A549 (cell line): Measurements from ENCODE around the gene TMEM190. TPM values are rescaled to one million over a fixed set of nuclear protein-coding genes. Genes with fewer than 3 reads are reported as not detected.
"Not testable (repeated sequence)": the region's sequence is repeated elsewhere in the genome, so short reads cannot be mapped to it uniquely, and the experiment has no call there.

Experiments used
- ATAC-seq, 2 experiments: fragments of 200-7000 bp in 1 of 2; fragments of >200 bp in 1 of 2; cut with Nextera tagmentation in 1 of 2; cut with Tn5 transposase in 1 of 2; 3 replicates each; pipeline versions ENCODE4 v1.8.0 to v1.9.1; 2018 to 2020; ENCODE audit warnings: mild to moderate bottlenecking in 1 of 2, moderate library complexity in 1 of 2
- CTCF ChIA-PET: fragments of 300-600 bp; sonication (Branson Sonifier 250); formaldehyde crosslinking; extraction: SDS; loops from one replicate; lab custom pipeline; 2021; ENCODE audit warnings: antibody characterized with exemption, inconsistent platforms; lab: Yijun Ruan, JAX
- POLR2A ChIA-PET: fragments of 350-600 bp; formaldehyde crosslinking; extraction: SDS; loops from one replicate; lab custom pipeline; 2021; ENCODE audit warnings: antibody characterized with exemption, inconsistent platforms; lab: Yijun Ruan, JAX
- DNase-seq, 2 experiments: peaks; one replicate each; pipeline versions ENCODE4 v3.0.0 to v3.0.0-alpha.2; 2011 to 2016; ENCODE audit warnings: low read depth in 1 of 2, low spot score in 1 of 2
- FAIRE-seq: peaks from 2 replicates; lab custom pipeline; 2011; peaks lifted over from hg19 to GRCh38; lab: Jason Lieb, UNC
- H3K27ac ChIP-seq, 2 experiments: fragments of >200 bp; sonication (Bioruptor Twin); formaldehyde crosslinking; 3 replicates each; pipeline ENCODE4 v1.5.1; 2016 to 2017
- H3K4me1 ChIP-seq: fragments of >200 bp; sonication (Bioruptor Twin); formaldehyde crosslinking; 3 replicates; pipeline ENCODE4 v1.6.1; 2016
- H3K4me2 ChIP-seq: fragments of >200 bp; sonication (Bioruptor Twin); formaldehyde crosslinking; 3 replicates; pipeline ENCODE4 v1.6.1; 2016
- H3K4me3 ChIP-seq: fragments of >200 bp; sonication (Bioruptor Twin); formaldehyde crosslinking; 3 replicates; pipeline ENCODE4 v1.5.1; 2016
- H3K9me3 ChIP-seq: fragments of >200 bp; sonication (Bioruptor Twin); formaldehyde crosslinking; 3 replicates; pipeline ENCODE4 v1.6.1; 2016
- BCL3 ChIP-seq: fragments of >200 bp; sonication (Bioruptor Twin); formaldehyde crosslinking; IDR thresholded peaks from 3 replicates; pipeline ENCODE4 v1.6.1; 2016
- EHF ChIP-seq: fragments of 250-450 bp; sonication (Bioruptor Pico); IDR thresholded peaks from 2 replicates; pipeline ENCODE4 v1.5.0; 2020; ENCODE audit warnings: mild to moderate bottlenecking
- EHMT2 ChIP-seq: fragments of 200-600 bp; sonication (generic); IDR thresholded peaks from 2 replicates; pipeline ENCODE4 v1.6.1; 2016; ENCODE audit warnings: antibody characterized with exemption, low read depth, mild to moderate bottlenecking, moderate library complexity
- FOSL2 ChIP-seq, 2 experiments: fragments of 450-650 bp in 1 of 2; fragments of >200 bp in 1 of 2; sonication (Bioruptor Twin) in 1 of 2; formaldehyde crosslinking; IDR thresholded peaks; 2 replicates each; pipeline versions ENCODE4 v1.5.0 to v1.6.1; 2016 to 2020; ENCODE audit warnings: mild to moderate bottlenecking in 1 of 2, moderate library complexity in 1 of 2
- GATA3 ChIP-seq: IDR thresholded peaks from 2 replicates; pipeline ENCODE4 v1.6.1; 2012; ENCODE audit warnings: borderline replicate concordance
- HOXA7 ChIP-seq: fragments of 250-450 bp; sonication (Bioruptor Pico); IDR thresholded peaks from 2 replicates; pipeline ENCODE4 v1.5.0; 2020; ENCODE audit warnings: mild to moderate bottlenecking, moderate library complexity
- JUN ChIP-seq, 2 experiments: fragments of >200 bp; sonication (Bioruptor Twin); formaldehyde crosslinking; IDR thresholded peaks; 2 replicates in 1 of 2; 3 replicates in 1 of 2; pipeline ENCODE4 v1.6.1; 2016 to 2017
- MAFK ChIP-seq: fragments of 450-650 bp; IDR thresholded peaks from 2 replicates; pipeline ENCODE4 v1.6.1; 2014; ENCODE audit not compliant: partially characterized antibody
- NPAS2 ChIP-seq: fragments of 250-450 bp; sonication (Bioruptor Pico); IDR thresholded peaks from 2 replicates; pipeline ENCODE4 v1.8.0; 2022; ENCODE audit warnings: mild to moderate bottlenecking, moderate library complexity, borderline replicate concordance
- PHF8 ChIP-seq: fragments of 200-600 bp; sonication (generic); IDR thresholded peaks from 2 replicates; pipeline ENCODE4 v1.6.1; 2016; ENCODE audit warnings: low read depth, mild to moderate bottlenecking, antibody characterized with exemption, moderate library complexity, borderline replicate concordance
- POLR2A ChIP-seq: IDR thresholded peaks from 2 replicates; pipeline ENCODE4 v1.6.1; 2012; ENCODE audit warnings: mild to moderate bottlenecking, low read length
- TP53 ChIP-seq: fragments of 250-450 bp; sonication (Bioruptor Pico); IDR thresholded peaks from 2 replicates; pipeline ENCODE4 v1.5.0; 2021; ENCODE audit warnings: mild to moderate bottlenecking, moderate library complexity
- ZC3H11A ChIP-seq: fragments of 450-650 bp; IDR thresholded peaks from 2 replicates; pipeline ENCODE4 v1.6.1; 2014; ENCODE audit warnings: antibody characterized with exemption, mild to moderate bottlenecking
- ZSCAN20 ChIP-seq: fragments of 250-450 bp; sonication (Bioruptor Pico); IDR thresholded peaks from 2 replicates; pipeline ENCODE4 v1.8.0; 2022; ENCODE audit warnings: mild to moderate bottlenecking, moderate library complexity
- WGBS: methylation state at CpG from one replicate; pipeline ENCODE4 v1.1.6; 2017; ENCODE audit errors: missing lambda C conversion rate; 5-methylcytosine and 5-hydroxymethylcytosine counted together
- polyA plus RNA-seq, 4 experiments: library from polyadenylated mRNA; depleted of rRNA in 3 of 4; stranded (reverse); fragments of >200 nt; fragmentation: RNase III in 1 of 4; extraction: RNeasy Plus Mini Kit Qiagen cat#74134 plus additional on column Dnase treatment in 1 of 4; gene quantifications; 2 replicates in 3 of 4; 3 replicates in 1 of 4; pipeline ENCODE4 v1.2.3, GENCODE V29; 2011 to 2017
- TF ChIP-seq, protein P1 (sequence below): IDR thresholded peaks from 2 replicates; pipeline ENCODE4 v1.6.1; 2012
- TF ChIP-seq, protein P2 (sequence below): IDR thresholded peaks from 2 replicates; pipeline ENCODE4 v1.6.1; 2012
- TF ChIP-seq, protein P3 (sequence below): fragments of 200-600 bp; sonication (generic); IDR thresholded peaks from 2 replicates; pipeline ENCODE4 v1.6.1; 2016; ENCODE audit warnings: antibody characterized with exemption, mild to moderate bottlenecking, moderate library complexity

Gene TMEM190
- polyA plus RNA-seq, 2 of the 4 experiments (the other 2 are of a cell fraction) = 0.58 to 1.7 TPM

DNA sequence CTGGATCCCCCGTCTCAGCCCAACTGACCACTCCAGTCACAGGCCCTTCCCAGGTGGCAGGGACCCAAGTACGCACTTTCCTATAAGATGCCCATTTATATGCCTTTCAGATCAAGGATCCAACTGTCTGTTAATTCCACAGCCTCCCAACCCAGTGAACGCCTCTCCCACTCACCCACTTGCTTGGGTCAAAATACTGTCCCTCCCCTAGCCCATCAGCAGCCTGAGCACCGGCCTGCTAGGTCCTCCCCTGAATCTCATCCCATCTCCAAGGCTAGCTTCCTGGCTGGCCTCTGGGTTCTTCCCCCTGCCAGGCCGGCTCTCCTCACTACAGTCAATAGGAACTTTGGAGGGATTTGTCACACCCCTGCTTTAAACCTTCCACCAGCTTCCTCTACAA, 29.0 kb downstream of the TMEM190 start:
- Histone ChIP-seq H3K4me3 (peak overlapping the region; percentile 98), H3K4me1 (peaks cover 48% of the 10 kb centered on the region), H3K9me3 (0 out of 3 replicates have a peak, but pooled peaks cover 6% of the 10 kb centered on the region), H3K4me2 (peak overlapping the region; percentile 81), H3K27ac (peak overlapping the region in 1 of 2 experiments; percentile 97; a peak in 3 of 6 replicates)
- TF ChIP-seq HOXA7 (no peak), ZC3H11A (no peak), MAFK (no peak)
- TF ChIP-seq, protein P1, sequence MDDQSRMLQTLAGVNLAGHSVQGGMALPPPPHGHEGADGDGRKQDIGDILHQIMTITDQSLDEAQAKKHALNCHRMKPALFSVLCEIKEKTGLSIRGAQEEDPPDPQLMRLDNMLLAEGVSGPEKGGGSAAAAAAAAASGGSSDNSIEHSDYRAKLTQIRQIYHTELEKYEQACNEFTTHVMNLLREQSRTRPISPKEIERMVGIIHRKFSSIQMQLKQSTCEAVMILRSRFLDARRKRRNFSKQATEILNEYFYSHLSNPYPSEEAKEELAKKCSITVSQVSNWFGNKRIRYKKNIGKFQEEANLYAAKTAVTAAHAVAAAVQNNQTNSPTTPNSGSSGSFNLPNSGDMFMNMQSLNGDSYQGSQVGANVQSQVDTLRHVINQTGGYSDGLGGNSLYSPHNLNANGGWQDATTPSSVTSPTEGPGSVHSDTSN = no peak
- no peak for FAIRE-seq
- no peak for ATAC-seq
- ChIA-PET CTCF (interaction anchor here (0.8 to 8.1 kb wide), 9 partner anchors 9 to 264 kb away, joined by 3 to 61 read pairs (median 6); no protein-coding TSS in a partner anchor), POLR2A (interaction anchor here (0.5 to 3.3 kb wide), 4 partner anchors 16 to 199 kb away, joined by 3 to 55 read pairs (median 21); partner anchors contain the start of genes RPL28 and TMEM238)
- DNase-seq = no peak
- WGBS = 86% methylated on average over 5 of the region's 5 CpGs

DNA sequence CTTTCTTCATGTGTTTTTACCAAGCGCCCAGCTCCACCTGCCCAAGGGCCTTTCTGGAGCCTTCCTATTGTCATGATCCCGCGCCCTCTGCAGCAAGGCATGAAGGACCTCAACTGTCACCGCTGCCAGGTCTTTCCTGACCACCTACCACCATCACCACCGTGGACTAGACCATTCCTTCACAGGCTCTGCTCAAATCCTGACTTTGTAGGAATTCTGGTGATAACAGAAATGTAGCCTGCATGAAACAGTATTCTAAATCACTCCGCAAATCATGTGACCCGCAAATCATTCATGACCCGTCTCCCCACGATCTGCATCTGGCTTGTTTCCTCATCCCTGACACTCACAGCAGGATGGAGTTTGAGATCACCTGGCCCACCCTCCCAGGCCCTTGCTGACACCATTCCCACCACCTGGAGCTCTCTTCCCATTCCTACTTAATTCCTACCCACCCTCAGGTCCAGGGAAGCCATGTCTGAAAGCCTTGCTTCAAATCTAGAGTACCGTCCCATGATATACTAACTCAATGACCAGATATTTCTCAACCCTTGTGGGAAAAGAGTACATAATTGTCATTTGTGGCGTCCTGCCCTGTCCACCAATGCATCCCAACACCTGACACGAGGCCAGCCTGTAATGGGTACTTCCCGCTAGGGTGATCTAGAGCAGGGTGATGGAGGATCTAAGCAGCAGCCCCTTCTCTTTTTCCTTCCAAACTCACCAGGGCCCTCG, 29.6 kb downstream of the TMEM190 start:
- CTCF ChIA-PET = interaction anchor here (0.8 to 8.1 kb wide), 7 partner anchors 9 to 265 kb away, joined by 3 to 61 read pairs (median 6); no protein-coding TSS in a partner anchor
- peak overlapping the region; percentile 95 to 97 for H3K27ac ChIP-seq
- peak overlapping the region; percentile 81 for H3K4me2 ChIP-seq
- 0 out of 3 replicates have a peak, but pooled peaks cover 6% of the 10 kb centered on the region for H3K9me3 ChIP-seq
- WGBS = 50% methylated on average over 14 of the region's 14 CpGs
- ATAC-seq (no peak), FAIRE-seq (no peak), DNase-seq (no peak)
- H3K4me3 ChIP-seq = peak overlapping the region; percentile 98
- TF ChIP-seq EHMT2 (no peak), JUN (IDR thresholded peaks at IDR 0.05) (peak in 1 of 2 experiments; percentile 42; a peak in 2 of 5 replicates)
- POLR2A ChIA-PET = interaction anchor here (0.5 to 3.3 kb wide), 9 partner anchors 18 to 1102 kb away, joined by 3 to 55 read pairs (median 6); partner anchors contain the start of genes RPL28, TMEM238 and ZNF784
- peaks cover 48% of the 10 kb centered on the region for H3K4me1 ChIP-seq

DNA sequence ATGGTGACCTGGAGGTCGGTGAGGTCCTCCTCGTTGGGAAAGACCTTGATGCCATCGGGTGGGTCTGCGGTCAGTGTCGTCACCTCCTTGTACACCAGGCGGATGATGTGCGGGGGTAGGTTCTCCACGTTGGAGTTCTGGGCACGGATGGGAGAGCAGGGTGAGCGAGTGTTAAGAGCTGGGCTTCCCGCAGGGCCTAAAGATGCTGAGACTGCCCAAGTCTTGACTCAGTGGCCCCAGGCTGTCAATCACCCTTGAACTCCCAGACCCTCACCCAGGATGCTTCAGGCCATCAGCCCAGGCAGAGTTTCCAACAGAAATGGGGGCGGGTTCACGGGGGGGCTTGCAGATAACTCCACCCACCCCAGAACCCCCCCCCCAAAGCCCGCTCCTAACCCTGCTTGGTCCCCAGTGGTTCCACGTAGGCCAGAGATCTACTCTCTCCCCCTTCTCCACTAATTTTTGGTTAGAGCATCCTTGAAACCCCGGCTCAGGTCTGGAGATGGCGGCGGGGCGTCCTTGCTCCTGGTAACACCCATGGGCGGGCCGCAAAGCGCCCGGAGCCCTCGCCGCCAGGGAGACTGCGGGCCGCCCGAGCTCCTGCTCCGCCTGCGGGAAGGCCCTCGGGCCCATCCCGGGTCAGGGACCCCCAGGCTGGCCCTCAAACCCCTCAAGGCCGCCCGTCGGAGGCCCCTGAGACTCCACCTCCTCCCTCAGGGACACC, 30.4 kb downstream of the TMEM190 start:
- Histone ChIP-seq H3K4me3 (peak overlapping the region; percentile 98), H3K4me1 (peaks cover 46% of the 10 kb centered on the region), H3K27ac (peak overlapping the region; percentile 95 to 97)
- no peak for TF ChIP-seq ZSCAN20 (CRISPR knock-in tag)
- no peak for TF ChIP-seq NPAS2 (CRISPR knock-in tag)
- TF ChIP-seq, protein P2, sequence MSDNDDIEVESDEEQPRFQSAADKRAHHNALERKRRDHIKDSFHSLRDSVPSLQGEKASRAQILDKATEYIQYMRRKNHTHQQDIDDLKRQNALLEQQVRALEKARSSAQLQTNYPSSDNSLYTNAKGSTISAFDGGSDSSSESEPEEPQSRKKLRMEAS = peak; percentile 26
- TF ChIP-seq, all 56 proteins: peak for 1
- ChIA-PET CTCF (interaction anchor here (1.1 to 8.1 kb wide), 4 partner anchors 11 to 266 kb away, joined by 3 to 61 read pairs (median 8); no protein-coding TSS in a partner anchor), POLR2A (interaction anchor here (0.5 to 3.3 kb wide), 45 partner anchors 9 to 1103 kb away, joined by 3 to 55 read pairs (median 5); partner anchors contain the start of genes DNAAF3, FIZ1, HSPBP1 and ISOC2)
- FAIRE-seq (no peak), ATAC-seq (peak; percentile 11 to 38; a peak in 5 of 6 replicates), DNase-seq (no peak)
- Histone ChIP-seq H3K9me3 (0 out of 3 replicates have a peak, but pooled peaks cover 6% of the 10 kb centered on the region), H3K4me2 (peak overlapping the region; percentile 81)
- 2% methylated on average over 25 of the region's 35 CpGs for WGBS

DNA sequence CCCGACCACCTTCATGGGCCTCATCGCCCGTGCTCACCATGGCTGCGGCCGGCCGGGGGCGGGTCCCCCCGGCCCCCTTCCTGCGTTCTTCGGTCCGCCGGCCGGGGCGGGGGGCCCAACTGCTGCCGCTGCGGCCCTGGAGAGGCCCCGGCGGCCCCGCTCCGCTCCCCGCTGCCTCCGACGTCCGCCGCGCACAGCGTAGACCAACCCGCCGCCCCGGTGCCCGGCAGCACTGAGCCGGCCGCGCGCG, 30.8 kb downstream of the TMEM190 start, which contains the start of gene UBE2S:
TSS of gene UBE2S (minus strand) at position 239 of the 250 bp plus-strand sequence. CDS start at position 40, 199 bp downstream.
- H3K4me1 ChIP-seq = peaks cover 41% of the 10 kb centered on the region
- CTCF ChIA-PET = interaction anchor here (1.1 to 8.1 kb wide), 4 partner anchors 11 to 266 kb away, joined by 3 to 61 read pairs (median 8); no protein-coding TSS in a partner anchor

More for the DNA sequence above, 30.8 kb downstream of the TMEM190 start, which contains the start of gene UBE2S:
- not testable (repeated sequence) for H3K9me3 ChIP-seq; DNase-seq; FAIRE-seq; TF ChIP-seq FOSL2 (IDR thresholded peaks at IDR 0.05)
- H3K4me3 ChIP-seq = peak within 1 kb of the TSS; percentile 98
- peak; percentile 99 for TF ChIP-seq PHF8
- TF ChIP-seq GATA3 = peak; percentile 17; the same call in 1 of the 2 replicates
- TF ChIP-seq EHF (CRISPR knock-in tag) = 0 out of 2 replicates have a peak, but pooled peaks have one; percentile 51
- peak; percentile 99 for TF ChIP-seq BCL3
- TF ChIP-seq JUN (IDR thresholded peaks at IDR 0.05) = peak; percentile 95 to 99
- TF ChIP-seq, protein P3, sequence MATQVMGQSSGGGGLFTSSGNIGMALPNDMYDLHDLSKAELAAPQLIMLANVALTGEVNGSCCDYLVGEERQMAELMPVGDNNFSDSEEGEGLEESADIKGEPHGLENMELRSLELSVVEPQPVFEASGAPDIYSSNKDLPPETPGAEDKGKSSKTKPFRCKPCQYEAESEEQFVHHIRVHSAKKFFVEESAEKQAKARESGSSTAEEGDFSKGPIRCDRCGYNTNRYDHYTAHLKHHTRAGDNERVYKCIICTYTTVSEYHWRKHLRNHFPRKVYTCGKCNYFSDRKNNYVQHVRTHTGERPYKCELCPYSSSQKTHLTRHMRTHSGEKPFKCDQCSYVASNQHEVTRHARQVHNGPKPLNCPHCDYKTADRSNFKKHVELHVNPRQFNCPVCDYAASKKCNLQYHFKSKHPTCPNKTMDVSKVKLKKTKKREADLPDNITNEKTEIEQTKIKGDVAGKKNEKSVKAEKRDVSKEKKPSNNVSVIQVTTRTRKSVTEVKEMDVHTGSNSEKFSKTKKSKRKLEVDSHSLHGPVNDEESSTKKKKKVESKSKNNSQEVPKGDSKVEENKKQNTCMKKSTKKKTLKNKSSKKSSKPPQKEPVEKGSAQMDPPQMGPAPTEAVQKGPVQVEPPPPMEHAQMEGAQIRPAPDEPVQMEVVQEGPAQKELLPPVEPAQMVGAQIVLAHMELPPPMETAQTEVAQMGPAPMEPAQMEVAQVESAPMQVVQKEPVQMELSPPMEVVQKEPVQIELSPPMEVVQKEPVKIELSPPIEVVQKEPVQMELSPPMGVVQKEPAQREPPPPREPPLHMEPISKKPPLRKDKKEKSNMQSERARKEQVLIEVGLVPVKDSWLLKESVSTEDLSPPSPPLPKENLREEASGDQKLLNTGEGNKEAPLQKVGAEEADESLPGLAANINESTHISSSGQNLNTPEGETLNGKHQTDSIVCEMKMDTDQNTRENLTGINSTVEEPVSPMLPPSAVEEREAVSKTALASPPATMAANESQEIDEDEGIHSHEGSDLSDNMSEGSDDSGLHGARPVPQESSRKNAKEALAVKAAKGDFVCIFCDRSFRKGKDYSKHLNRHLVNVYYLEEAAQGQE = 0 out of 2 replicates have a peak, but pooled peaks have one; percentile 37
- TF ChIP-seq TP53 (CRISPR knock-in tag) = peak; percentile 95; the same call in 1 of the 2 replicates
- TF ChIP-seq POLR2A = peak; percentile 99
- TF ChIP-seq, protein P1 = peak; percentile 75; the same call in 1 of the 2 replicates
- TF ChIP-seq FOSL2 (CRISPR knock-in tag; IDR thresholded peaks at IDR 0.05) = peak; percentile 24
- POLR2A ChIA-PET = interaction anchor here (0.6 to 3.3 kb wide), 59 partner anchors 8 to 959 kb away, joined by 3 to 55 read pairs (median 5); partner anchors contain the start of genes BRSK1, DNAAF3, FIZ1 and GARIN5B
- peak within 1 kb of the TSS; percentile 95 to 97 for H3K27ac ChIP-seq
- WGBS = no CpG with 5 or more reads among the region's 36 CpGs
- ATAC-seq = peak; percentile 71 to 80
- peak within 1 kb of the TSS; percentile 81 for H3K4me2 ChIP-seq
